Adipose tissue (tissue), 3 donors: ENCODE data around the gene PLPP4. TPM values are rescaled to one million over a fixed set of nuclear protein-coding genes. Genes with fewer than 3 reads are reported as not detected.

Experiments used
- H3K27ac ChIP-seq: one replicate; pipeline ENCODE4 v1.5.1; 2013; ENCODE audit warnings: low read depth, low read length
- WGBS, 3 donors: extraction: QIAGEN DNeasy Blood & Tissue Kit; methylation state at CpG; one replicate each; pipeline ENCODE4 v1.1.7; 2013; 5-methylcytosine and 5-hydroxymethylcytosine counted together
- polyA plus RNA-seq, 3 donors: library from polyadenylated mRNA; stranded (reverse); fragments of 200-250 nt; gene quantifications; one replicate each; pipeline ENCODE4 v1.2.3, GENCODE V29; 2013
- donor health status: healthy with polysubstance abuse.
- donor health status: Bipolar disorder and iron deficiency.
- donor health status: healthy.

PLPP4 gene
- polyA plus RNA-seq, 3 donors: not detected

GRCh38 chr10:120614680-120615079, 157.7 kb downstream of the PLPP4 start:
- no peak overlapping the region for H3K27ac ChIP-seq

GRCh38 chr10:120616311-120616911, 159.4 kb downstream of the PLPP4 start:
- 50 to 55% (median 52%) methylated on average over 3 of the region's 3 CpGs for WGBS, 3 donors
- H3K27ac ChIP-seq: no peak overlapping the region

GRCh38 chr10:120628197-120628596, 171.2 kb downstream of the PLPP4 start:
- 53 to 75% (median 56%) methylated on average over 1 of the region's 1 CpG for WGBS, 3 donors

GRCh38 chr10:120630266-120630665, 173.2 kb downstream of the PLPP4 start:
- H3K27ac ChIP-seq: no peak overlapping the region
- 32 to 62% (median 43%) methylated on average over 1 of the region's 1 CpG for WGBS, 3 donors

More at GRCh38 chr10:120628197-120628596, 171.2 kb downstream of the PLPP4 start:
- H3K27ac ChIP-seq: no peak overlapping the region

DNA sequence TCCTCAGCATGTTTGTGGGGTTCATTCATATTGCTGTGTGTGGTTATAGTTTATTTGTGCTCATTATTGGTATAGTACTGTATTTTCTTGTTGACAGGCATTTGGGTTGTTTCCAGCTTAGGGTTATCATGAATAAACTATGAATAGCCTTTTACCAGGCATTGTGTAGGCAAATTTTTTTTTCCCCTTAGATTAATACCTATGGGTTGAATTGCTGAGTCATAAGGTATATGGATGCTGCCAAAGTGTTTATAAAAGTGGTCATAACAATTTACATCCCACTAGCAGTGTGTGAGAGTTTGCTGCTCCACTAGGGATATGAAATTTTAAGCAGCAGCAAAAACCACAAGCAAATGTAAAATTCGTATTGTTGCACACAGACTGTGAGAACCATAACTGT, 175.0 kb downstream of the PLPP4 start:
- H3K27ac ChIP-seq: no peak overlapping the region
- 50 to 64% (median 55%) methylated on average over 1 of the region's 1 CpG for WGBS, 3 donors

DNA sequence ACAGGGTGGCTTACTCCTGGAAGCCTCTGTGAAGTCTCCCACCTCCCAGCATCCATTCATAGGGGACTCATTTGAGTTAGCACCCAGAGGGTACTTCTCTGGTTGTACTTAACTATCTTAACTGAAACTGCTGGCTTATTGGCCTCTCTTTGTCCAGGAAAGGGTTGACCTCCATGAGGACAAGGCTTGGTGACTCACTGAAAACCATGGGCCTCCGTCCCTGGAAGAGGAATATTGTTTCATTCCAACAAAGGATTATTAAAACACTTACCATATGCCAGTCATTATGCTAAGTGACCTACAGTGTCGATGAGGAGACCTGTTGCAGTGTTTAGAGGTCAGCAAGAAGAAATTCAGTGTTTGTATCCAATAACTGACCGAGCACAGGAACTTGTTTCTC, 175.9 kb downstream of the PLPP4 start:
- 64 to 71% (median 71%) methylated on average over 3 of the region's 3 CpGs for WGBS, 3 donors
- no peak overlapping the region for H3K27ac ChIP-seq

DNA sequence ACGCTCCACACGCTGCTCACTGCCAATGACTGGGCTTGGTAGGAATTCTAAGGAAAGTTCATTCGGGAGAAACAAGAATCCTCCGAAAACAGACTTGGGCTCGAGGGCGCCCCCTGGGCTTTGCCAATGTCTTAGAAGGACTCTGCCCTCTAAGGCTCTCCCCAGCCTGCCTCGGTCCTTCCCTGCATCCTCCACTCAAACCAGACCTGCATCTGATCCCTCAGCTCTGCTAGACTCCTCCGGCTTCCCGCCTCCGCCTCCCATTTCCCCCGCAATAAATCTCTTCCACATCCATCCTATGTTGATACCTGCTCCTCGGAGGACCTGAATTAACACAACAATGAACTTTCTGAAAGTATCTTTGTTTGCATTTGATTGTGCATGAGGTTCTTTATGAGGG, 177.6 kb downstream of the PLPP4 start:
- no peak overlapping the region for H3K27ac ChIP-seq
- WGBS, 3 donors: 78 to 82% (median 81%) methylated on average over 12 of the region's 12 CpGs
